ENCODE results near the gene PDCD6IP. TPM values are rescaled to one million over a fixed set of nuclear protein-coding genes. Genes with fewer than 3 reads are reported as not detected.

The PDCD6IP gene
- total and polyA plus RNA-seq, 2 experiments from 2014 or later = 45.1 to 185 TPM

DNA sequence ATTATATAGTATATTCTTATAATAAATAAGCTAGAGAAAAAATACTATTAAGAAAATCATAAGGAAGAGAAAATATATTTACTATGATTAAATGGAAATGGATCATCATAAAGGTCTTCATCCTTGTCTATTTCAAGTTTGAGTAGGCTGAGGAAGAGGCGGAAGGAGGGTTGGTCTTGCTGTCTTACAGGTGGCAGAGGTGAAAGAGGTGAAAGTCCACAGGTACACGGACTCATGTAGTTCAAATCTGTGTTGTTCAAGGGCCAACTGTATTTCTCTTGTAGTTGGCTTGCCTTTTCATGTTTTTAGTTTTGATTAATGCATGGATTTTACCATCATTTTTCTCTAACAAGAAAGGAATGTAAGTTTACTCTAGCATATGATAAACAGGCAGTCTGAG, 41.7 kb downstream of the PDCD6IP start:
- no peaks in the 10 kb centered on the region for H3K9me3 Mint-ChIP-seq
- peaks cover 2% of the 10 kb centered on the region for H3K27me3 Mint-ChIP-seq (ENCODE audit: insufficient read depth, low read depth, poor library complexity)
- Histone ChIP-seq H3K27ac (ENCODE audit: low read depth) (no peak overlapping the region), H3K4me3 (no peak overlapping the region), H4K20me1 (replicated peaks; ENCODE audit: insufficient read depth) (no peaks in the 10 kb centered on the region), H3K4me2 (no peak overlapping the region), H3K36me3 (ENCODE audit: insufficient read depth) (peaks cover 9% of the 10 kb centered on the region; the same call in 1 of the 2 replicates), H3F3A (replicated peaks; ENCODE audit: low read depth) (no peaks in the 10 kb centered on the region), H3K4me1 (ENCODE audit: insufficient read depth) (no peaks in the 10 kb centered on the region), H3K27me3 (ENCODE audit: insufficient read depth) (no peaks in the 10 kb centered on the region), H2AFZ (no peak overlapping the region), H3K9me2 (ENCODE audit: insufficient read depth) (no peaks in the 10 kb centered on the region), H3K79me2 (replicated peaks; ENCODE audit: insufficient read depth) (no peaks in the 10 kb centered on the region)
- DNase-seq (ENCODE audit: low spot score) = no peak
- ATAC-seq = no peak
- H3K4me1 Mint-ChIP-seq = peaks cover 2% of the 10 kb centered on the region; the same call in 1 of the 3 replicates
- TF ChIP-seq, protein P1, sequence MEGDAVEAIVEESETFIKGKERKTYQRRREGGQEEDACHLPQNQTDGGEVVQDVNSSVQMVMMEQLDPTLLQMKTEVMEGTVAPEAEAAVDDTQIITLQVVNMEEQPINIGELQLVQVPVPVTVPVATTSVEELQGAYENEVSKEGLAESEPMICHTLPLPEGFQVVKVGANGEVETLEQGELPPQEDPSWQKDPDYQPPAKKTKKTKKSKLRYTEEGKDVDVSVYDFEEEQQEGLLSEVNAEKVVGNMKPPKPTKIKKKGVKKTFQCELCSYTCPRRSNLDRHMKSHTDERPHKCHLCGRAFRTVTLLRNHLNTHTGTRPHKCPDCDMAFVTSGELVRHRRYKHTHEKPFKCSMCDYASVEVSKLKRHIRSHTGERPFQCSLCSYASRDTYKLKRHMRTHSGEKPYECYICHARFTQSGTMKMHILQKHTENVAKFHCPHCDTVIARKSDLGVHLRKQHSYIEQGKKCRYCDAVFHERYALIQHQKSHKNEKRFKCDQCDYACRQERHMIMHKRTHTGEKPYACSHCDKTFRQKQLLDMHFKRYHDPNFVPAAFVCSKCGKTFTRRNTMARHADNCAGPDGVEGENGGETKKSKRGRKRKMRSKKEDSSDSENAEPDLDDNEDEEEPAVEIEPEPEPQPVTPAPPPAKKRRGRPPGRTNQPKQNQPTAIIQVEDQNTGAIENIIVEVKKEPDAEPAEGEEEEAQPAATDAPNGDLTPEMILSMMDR (conservative IDR thresholded peaks at IDR 0.05; ENCODE audit: low read depth in 2 of 2) = no peak
- TF ChIP-seq POLR2AphosphoS5 (IDR thresholded peaks at IDR 0.05; ENCODE audit: low read depth) (no peak), EZH2 (IDR thresholded peaks at IDR 0.05; ENCODE audit: low read depth, unreplicated experiment) (no peak), ZNF331 (CRISPR knock-in tag; IDR thresholded peaks at IDR 0.05; ENCODE audit: low read depth) (no peak), NANOG (IDR thresholded peaks at IDR 0.05; ENCODE audit: borderline replicate concordance) (no peak), EZH2phosphoT487 (IDR thresholded peaks at IDR 0.05; ENCODE audit: unreplicated experiment) (no peak), JUNB (IDR thresholded peaks at IDR 0.05; ENCODE audit: unreplicated experiment) (no peak)
- TF ChIP-seq, protein P2, sequence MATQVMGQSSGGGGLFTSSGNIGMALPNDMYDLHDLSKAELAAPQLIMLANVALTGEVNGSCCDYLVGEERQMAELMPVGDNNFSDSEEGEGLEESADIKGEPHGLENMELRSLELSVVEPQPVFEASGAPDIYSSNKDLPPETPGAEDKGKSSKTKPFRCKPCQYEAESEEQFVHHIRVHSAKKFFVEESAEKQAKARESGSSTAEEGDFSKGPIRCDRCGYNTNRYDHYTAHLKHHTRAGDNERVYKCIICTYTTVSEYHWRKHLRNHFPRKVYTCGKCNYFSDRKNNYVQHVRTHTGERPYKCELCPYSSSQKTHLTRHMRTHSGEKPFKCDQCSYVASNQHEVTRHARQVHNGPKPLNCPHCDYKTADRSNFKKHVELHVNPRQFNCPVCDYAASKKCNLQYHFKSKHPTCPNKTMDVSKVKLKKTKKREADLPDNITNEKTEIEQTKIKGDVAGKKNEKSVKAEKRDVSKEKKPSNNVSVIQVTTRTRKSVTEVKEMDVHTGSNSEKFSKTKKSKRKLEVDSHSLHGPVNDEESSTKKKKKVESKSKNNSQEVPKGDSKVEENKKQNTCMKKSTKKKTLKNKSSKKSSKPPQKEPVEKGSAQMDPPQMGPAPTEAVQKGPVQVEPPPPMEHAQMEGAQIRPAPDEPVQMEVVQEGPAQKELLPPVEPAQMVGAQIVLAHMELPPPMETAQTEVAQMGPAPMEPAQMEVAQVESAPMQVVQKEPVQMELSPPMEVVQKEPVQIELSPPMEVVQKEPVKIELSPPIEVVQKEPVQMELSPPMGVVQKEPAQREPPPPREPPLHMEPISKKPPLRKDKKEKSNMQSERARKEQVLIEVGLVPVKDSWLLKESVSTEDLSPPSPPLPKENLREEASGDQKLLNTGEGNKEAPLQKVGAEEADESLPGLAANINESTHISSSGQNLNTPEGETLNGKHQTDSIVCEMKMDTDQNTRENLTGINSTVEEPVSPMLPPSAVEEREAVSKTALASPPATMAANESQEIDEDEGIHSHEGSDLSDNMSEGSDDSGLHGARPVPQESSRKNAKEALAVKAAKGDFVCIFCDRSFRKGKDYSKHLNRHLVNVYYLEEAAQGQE (IDR thresholded peaks at IDR 0.05; ENCODE audit: unreplicated experiment) = no peak
- TF ChIP-seq, protein P3, sequence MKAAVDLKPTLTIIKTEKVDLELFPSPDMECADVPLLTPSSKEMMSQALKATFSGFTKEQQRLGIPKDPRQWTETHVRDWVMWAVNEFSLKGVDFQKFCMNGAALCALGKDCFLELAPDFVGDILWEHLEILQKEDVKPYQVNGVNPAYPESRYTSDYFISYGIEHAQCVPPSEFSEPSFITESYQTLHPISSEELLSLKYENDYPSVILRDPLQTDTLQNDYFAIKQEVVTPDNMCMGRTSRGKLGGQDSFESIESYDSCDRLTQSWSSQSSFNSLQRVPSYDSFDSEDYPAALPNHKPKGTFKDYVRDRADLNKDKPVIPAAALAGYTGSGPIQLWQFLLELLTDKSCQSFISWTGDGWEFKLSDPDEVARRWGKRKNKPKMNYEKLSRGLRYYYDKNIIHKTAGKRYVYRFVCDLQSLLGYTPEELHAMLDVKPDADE (IDR thresholded peaks at IDR 0.05) = no peak
- TF ChIP-seq, protein P4, sequence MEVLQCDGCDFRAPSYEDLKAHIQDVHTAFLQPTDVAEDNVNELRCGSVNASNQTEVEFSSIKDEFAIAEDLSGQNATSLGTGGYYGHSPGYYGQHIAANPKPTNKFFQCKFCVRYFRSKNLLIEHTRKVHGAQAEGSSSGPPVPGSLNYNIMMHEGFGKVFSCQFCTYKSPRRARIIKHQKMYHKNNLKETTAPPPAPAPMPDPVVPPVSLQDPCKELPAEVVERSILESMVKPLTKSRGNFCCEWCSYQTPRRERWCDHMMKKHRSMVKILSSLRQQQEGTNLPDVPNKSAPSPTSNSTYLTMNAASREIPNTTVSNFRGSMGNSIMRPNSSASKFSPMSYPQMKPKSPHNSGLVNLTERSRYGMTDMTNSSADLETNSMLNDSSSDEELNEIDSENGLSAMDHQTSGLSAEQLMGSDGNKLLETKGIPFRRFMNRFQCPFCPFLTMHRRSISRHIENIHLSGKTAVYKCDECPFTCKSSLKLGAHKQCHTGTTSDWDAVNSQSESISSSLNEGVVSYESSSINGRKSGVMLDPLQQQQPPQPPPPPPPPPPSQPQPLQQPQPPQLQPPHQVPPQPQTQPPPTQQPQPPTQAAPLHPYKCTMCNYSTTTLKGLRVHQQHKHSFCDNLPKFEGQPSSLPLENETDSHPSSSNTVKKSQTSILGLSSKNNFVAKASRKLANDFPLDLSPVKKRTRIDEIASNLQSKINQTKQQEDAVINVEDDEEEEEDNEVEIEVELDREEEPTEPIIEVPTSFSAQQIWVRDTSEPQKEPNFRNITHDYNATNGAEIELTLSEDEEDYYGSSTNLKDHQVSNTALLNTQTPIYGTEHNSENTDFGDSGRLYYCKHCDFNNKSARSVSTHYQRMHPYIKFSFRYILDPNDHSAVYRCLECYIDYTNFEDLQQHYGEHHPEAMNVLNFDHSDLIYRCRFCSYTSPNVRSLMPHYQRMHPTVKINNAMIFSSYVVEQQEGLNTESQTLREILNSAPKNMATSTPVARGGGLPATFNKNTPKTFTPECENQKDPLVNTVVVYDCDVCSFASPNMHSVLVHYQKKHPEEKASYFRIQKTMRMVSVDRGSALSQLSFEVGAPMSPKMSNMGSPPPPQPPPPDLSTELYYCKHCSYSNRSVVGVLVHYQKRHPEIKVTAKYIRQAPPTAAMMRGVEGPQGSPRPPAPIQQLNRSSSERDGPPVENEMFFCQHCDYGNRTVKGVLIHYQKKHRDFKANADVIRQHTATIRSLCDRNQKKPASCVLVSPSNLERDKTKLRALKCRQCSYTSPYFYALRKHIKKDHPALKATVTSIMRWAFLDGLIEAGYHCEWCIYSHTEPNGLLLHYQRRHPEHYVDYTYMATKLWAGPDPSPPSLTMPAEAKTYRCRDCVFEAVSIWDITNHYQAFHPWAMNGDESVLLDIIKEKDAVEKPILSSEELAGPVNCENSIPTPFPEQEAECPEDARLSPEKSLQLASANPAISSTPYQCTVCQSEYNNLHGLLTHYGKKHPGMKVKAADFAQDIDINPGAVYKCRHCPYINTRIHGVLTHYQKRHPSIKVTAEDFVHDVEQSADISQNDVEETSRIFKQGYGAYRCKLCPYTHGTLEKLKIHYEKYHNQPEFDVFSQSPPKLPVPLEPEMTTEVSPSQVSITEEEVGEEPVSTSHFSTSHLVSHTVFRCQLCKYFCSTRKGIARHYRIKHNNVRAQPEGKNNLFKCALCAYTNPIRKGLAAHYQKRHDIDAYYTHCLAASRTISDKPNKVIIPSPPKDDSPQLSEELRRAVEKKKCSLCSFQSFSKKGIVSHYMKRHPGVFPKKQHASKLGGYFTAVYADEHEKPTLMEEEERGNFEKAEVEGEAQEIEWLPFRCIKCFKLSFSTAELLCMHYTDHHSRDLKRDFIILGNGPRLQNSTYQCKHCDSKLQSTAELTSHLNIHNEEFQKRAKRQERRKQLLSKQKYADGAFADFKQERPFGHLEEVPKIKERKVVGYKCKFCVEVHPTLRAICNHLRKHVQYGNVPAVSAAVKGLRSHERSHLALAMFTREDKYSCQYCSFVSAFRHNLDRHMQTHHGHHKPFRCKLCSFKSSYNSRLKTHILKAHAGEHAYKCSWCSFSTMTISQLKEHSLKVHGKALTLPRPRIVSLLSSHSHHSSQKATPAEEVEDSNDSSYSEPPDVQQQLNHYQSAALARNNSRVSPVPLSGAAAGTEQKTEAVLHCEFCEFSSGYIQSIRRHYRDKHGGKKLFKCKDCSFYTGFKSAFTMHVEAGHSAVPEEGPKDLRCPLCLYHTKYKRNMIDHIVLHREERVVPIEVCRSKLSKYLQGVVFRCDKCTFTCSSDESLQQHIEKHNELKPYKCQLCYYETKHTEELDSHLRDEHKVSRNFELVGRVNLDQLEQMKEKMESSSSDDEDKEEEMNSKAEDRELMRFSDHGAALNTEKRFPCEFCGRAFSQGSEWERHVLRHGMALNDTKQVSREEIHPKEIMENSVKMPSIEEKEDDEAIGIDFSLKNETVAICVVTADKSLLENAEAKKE (CRISPR knock-in tag; IDR thresholded peaks at IDR 0.05) = no peak
- no peak overlapping the region for H3K4me3 Mint-ChIP-seq
- H3K36me3 Mint-ChIP-seq (ENCODE audit: low read depth) = peaks cover 26% of the 10 kb centered on the region; the same call in 2 of the 3 replicates
- H3K27ac Mint-ChIP-seq = no peak overlapping the region
